ENCODE measurements around the gene BTBD3.

DNA sequence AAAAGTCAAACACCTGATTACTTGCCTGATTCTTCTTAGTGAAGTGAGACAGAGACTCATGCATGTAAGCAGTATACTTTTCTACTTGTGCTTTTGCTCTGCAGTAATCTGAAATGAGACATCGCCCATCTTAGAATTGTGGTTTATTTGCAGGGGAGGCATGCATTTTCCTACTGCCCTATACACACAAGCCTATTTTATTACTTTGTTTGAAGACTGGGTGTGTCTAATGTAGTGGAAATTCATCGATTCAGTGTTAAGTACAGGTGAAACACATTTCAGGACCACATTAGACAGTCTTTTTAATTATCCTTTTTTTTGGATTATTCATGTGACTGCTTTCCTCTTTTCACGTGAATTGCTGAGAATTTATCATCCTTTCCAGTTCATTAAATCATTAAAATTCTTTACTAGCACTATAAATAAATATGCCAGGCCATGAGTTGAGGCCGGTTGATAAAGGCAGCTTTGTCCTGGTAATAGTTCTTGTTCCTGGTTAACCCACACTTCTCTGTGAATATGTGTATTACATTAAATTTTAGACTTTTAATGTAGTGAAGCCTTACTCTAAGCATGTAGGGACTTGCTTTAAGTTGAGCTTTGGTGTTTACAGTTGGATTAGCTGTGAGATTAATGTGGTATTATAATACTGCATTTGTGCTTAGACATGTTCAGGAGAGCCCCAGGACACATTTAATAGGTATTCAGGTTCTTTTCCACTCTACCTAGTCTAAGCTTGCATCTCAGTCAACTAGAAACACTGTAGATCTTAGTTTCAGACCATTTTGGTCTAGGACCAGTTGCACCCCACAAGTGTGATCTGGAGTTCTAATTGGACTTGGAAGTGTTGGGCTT is 10.8 kb upstream of the BTBD3 start:
- TF ChIP-seq POLR2A (IDR thresholded peaks at IDR 0.05) = no peak
- TF ChIP-seq, protein P1, sequence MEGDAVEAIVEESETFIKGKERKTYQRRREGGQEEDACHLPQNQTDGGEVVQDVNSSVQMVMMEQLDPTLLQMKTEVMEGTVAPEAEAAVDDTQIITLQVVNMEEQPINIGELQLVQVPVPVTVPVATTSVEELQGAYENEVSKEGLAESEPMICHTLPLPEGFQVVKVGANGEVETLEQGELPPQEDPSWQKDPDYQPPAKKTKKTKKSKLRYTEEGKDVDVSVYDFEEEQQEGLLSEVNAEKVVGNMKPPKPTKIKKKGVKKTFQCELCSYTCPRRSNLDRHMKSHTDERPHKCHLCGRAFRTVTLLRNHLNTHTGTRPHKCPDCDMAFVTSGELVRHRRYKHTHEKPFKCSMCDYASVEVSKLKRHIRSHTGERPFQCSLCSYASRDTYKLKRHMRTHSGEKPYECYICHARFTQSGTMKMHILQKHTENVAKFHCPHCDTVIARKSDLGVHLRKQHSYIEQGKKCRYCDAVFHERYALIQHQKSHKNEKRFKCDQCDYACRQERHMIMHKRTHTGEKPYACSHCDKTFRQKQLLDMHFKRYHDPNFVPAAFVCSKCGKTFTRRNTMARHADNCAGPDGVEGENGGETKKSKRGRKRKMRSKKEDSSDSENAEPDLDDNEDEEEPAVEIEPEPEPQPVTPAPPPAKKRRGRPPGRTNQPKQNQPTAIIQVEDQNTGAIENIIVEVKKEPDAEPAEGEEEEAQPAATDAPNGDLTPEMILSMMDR (IDR thresholded peaks at IDR 0.05) = no peak
